Lower lobe of right lung (tissue), 2 donors: Measurements from ENCODE around the gene ROR1. TPM values are rescaled to one million over a fixed set of nuclear protein-coding genes. Genes with fewer than 3 reads are reported as not detected.

Experiments
- ATAC-seq, 2 donors: fragments of 200-7000 bp; cut with Tn5 transposase; one replicate each; pipeline ENCODE4 v1.9.1; 2020 to 2022; ENCODE audit warnings: mild to moderate bottlenecking in 2 of 2, moderate library complexity in 2 of 2
- DNase-seq: peaks from one replicate; pipeline ENCODE4 v3.0.0-alpha.2; 2020
- H3K27ac ChIP-seq: fragments of 200-600 bp; one replicate; pipeline ENCODE4 v1.8.0; 2022
- H3K27me3 ChIP-seq: fragments of 200-600 bp; one replicate; pipeline ENCODE4 v1.8.0; 2022; ENCODE audit warnings: low read depth
- H3K36me3 ChIP-seq: fragments of 200-600 bp; one replicate; pipeline ENCODE4 v1.8.0; 2022; ENCODE audit warnings: mild to moderate bottlenecking
- H3K4me1 ChIP-seq: fragments of 200-600 bp; one replicate; pipeline ENCODE4 v1.8.0; 2022
- H3K4me3 ChIP-seq: fragments of 200-600 bp; one replicate; pipeline ENCODE4 v1.8.0; 2022; ENCODE audit warnings: mild to moderate bottlenecking
- H3K9me3 ChIP-seq: fragments of 200-600 bp; one replicate; pipeline ENCODE4 v1.8.0; 2022
- intact Hi-C: fragments of 100-400 bp; cut with DNase I; formaldehyde crosslinking; loops from one replicate; pipeline ENCODE4 v1.11.0; 2022
- total RNA-seq: library from RNA; stranded (reverse); fragmentation: NEBNext Ultra II Directional; extraction: Animal tissue kit (Norgen Biotek cat#: 25700); gene quantifications from one replicate; pipeline ENCODE4 v1.2.1, GENCODE V29; 2021
- TF ChIP-seq, protein P1 (sequence below): fragments of 200-600 bp; IDR thresholded peaks from one replicate; pipeline ENCODE4 v1.8.0; 2022; ENCODE audit warnings: antibody characterized with exemption, mild to moderate bottlenecking
- donor health status: DM: no; HTN: yes; CAD: no; lungs with severe emphysema.

The ROR1 gene
- total RNA-seq, 1 donor from 2014 or later = 15.8 TPM

DNA sequence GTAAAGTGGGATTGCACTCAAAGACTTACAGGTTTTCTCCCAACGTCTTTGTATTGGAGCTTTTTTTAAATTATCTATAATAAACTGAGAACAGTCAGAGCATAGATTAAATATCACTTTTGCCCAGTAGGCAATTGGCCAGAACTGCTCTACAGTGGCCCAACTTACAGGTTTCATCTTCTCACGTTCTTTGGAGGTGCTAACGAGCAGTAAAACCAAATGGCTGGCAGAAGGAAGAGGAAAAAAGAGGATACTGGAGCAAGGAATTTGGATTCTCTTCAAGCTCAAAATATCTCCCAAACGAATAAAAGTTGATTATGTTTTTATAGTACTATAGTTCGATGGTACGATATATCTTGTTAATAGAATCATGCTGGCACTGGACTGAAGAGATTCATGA, 201.1 kb downstream of the ROR1 start:
- H3K36me3 ChIP-seq = no peaks in the 10 kb centered on the region
- H3K4me1 ChIP-seq = no peaks in the 10 kb centered on the region
- DNase-seq (no peak), ATAC-seq (no peak)
- no peak overlapping the region for H3K4me3 ChIP-seq
- H3K27ac ChIP-seq = no peak overlapping the region
- intact Hi-C loops = no loop called here
- TF ChIP-seq, protein P1, sequence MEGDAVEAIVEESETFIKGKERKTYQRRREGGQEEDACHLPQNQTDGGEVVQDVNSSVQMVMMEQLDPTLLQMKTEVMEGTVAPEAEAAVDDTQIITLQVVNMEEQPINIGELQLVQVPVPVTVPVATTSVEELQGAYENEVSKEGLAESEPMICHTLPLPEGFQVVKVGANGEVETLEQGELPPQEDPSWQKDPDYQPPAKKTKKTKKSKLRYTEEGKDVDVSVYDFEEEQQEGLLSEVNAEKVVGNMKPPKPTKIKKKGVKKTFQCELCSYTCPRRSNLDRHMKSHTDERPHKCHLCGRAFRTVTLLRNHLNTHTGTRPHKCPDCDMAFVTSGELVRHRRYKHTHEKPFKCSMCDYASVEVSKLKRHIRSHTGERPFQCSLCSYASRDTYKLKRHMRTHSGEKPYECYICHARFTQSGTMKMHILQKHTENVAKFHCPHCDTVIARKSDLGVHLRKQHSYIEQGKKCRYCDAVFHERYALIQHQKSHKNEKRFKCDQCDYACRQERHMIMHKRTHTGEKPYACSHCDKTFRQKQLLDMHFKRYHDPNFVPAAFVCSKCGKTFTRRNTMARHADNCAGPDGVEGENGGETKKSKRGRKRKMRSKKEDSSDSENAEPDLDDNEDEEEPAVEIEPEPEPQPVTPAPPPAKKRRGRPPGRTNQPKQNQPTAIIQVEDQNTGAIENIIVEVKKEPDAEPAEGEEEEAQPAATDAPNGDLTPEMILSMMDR = no peak
- no peaks in the 10 kb centered on the region for H3K27me3 ChIP-seq
- H3K9me3 ChIP-seq = no peaks in the 10 kb centered on the region

DNA sequence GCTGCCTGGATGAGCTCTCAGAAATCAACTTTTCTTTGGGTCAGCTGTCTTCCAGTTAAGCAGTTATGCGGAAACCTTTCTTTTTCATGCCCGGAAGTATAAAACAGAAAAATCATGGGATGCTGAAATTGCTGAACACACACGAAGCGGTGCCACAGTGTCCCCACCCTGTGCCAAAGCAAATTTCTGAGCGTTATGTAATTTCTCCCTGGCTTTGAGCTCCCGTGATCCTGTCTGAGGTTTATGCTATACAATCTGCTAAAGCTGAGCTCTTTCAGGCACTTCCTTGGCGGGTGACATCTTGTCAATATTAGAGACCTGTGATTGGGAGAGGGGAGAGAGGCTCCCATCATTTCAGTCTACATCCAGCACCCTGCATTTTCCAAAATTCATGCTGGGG, 201.7 kb downstream of the ROR1 start:
- no peak overlapping the region for H3K4me3 ChIP-seq
- DNase-seq (no peak), ATAC-seq (no peak)
- no peak overlapping the region for H3K27ac ChIP-seq
- H3K27me3 ChIP-seq = no peaks in the 10 kb centered on the region
- no peaks in the 10 kb centered on the region for H3K9me3 ChIP-seq
- H3K4me1 ChIP-seq = peaks cover 1% of the 10 kb centered on the region
- TF ChIP-seq, protein P1 = no peak
- intact Hi-C loops = no loop called here
- H3K36me3 ChIP-seq = no peaks in the 10 kb centered on the region

DNA sequence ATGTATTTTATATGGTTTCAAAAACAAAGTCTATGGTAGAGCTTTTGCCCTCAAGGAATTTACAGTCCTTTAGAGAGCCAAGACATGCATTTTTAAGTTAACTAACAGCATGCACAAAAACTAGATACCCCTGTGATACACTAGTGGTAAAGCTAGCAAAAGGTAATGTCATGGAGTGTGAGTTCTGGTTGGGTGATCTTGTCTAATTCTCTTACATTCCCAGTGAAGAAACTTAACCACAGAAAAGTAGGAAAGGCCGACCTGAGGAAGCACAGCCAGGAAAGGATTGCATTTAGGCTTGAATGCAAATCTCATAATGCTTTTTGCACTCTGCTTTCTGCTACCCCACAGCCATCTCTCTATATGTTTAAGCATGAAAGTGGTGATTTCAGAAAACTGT, 202.2 kb downstream of the ROR1 start:
- no peaks in the 10 kb centered on the region for H3K36me3 ChIP-seq
- TF ChIP-seq, protein P1 = no peak
- intact Hi-C loops = no loop called here
- peaks cover 5% of the 10 kb centered on the region for H3K4me1 ChIP-seq
- H3K9me3 ChIP-seq = no peaks in the 10 kb centered on the region
- no peaks in the 10 kb centered on the region for H3K27me3 ChIP-seq
- no peak for DNase-seq
- ATAC-seq = no peak
- H3K27ac ChIP-seq = no peak overlapping the region
- no peak overlapping the region for H3K4me3 ChIP-seq

DNA sequence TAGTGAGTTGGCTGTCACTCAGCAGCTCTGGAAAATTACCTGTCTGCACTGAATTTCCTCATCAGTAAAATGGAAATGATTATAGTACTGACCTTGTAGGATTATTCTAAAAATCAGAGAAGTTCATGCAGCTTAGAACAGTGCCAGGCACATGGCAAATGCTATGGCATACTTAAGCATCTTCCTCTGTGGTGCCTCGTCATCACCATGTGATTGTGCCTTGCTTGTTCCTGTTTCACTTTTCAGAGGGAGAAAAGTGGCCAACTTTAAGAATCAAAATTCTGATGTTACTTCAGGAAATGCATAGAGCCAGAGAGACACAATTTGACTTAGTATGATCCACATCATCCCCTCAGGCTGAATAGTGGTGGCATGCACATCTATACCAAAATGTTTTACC, 203.6 kb downstream of the ROR1 start:
- no peaks in the 10 kb centered on the region for H3K9me3 ChIP-seq
- peaks cover 5% of the 10 kb centered on the region for H3K4me1 ChIP-seq
- TF ChIP-seq, protein P1 = no peak
- intact Hi-C loops = no loop called here
- no peaks in the 10 kb centered on the region for H3K27me3 ChIP-seq
- H3K36me3 ChIP-seq = no peaks in the 10 kb centered on the region
- DNase-seq (no peak), ATAC-seq (no peak)
- no peak overlapping the region for H3K27ac ChIP-seq
- no peak overlapping the region for H3K4me3 ChIP-seq

DNA sequence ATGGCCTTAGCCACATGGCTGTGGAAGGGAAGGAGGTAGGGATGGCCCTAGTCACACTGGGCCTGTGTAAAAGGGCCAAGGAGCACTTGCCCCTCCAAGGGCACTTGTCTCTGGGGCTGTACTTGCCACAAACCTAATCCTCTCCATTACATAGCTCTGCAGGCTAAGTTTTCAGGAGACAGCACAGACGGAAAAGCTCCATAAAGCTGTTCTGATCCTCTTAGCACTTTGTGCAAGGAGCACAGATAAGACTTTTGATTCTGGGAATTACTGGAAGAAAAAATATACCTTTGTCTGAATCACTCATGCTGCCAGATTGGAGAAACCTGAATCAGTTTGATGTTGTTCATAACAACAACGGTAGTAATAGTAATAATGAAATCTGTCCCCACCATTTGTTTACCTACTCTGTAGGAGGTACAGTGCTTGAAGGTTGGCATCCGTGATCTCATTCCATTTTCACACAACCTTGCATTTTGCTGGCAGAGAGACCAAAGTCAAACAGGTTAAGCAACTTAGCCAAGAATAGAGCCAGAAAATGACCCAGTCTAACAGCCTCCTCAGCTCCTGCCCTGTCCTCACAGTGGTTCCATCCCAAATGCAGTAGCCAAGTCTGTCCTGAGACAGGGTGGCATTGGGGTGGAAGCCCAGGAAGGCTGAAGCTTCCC, 207.1 kb downstream of the ROR1 start:
- DNase-seq (no peak), ATAC-seq (peak; percentile 85 to 88)
- TF ChIP-seq, protein P1 = no peak
- H3K27me3 ChIP-seq = no peaks in the 10 kb centered on the region
- no peak overlapping the region for H3K4me3 ChIP-seq
- H3K36me3 ChIP-seq = no peaks in the 10 kb centered on the region
- intact Hi-C loops = no loop called here
- H3K4me1 ChIP-seq = peaks cover 10% of the 10 kb centered on the region
- H3K9me3 ChIP-seq = no peaks in the 10 kb centered on the region
- peak overlapping the region; percentile 39 for H3K27ac ChIP-seq
